Dendritic cell treated with granulocyte-macrophage colony-stimulating factor and Interleukin-4, amounts not matched to agents 40 ng/mL and 50 ng/mL, for 4 days (primary cell): ENCODE data around the gene LRCH3.
"Not testable (repeated sequence)": the region's sequence is repeated elsewhere in the genome, so short reads cannot be mapped to it uniquely, and the experiment has no call there.

Experiments
- H3K27ac Mint-ChIP-seq: one replicate; pipeline ENCODE4 v1.8.0; 2022; ENCODE audit warnings: mild to moderate bottlenecking, mixed read lengths
- H3K27me3 Mint-ChIP-seq: one replicate; pipeline ENCODE4 v1.8.0; 2022; ENCODE audit warnings: mild to moderate bottlenecking, mixed read lengths
- H3K36me3 Mint-ChIP-seq: one replicate; pipeline ENCODE4 v1.8.0; 2022; ENCODE audit warnings: low read depth, mixed read lengths
- H3K4me1 Mint-ChIP-seq: one replicate; pipeline ENCODE4 v1.8.0; 2022; ENCODE audit warnings: low read depth, mixed read lengths
- H3K4me3 Mint-ChIP-seq: one replicate; pipeline ENCODE4 v1.8.0; 2022; ENCODE audit warnings: mild to moderate bottlenecking, moderate library complexity, mixed read lengths
- H3K9me3 Mint-ChIP-seq: one replicate; pipeline ENCODE4 v1.8.0; 2022; ENCODE audit warnings: mixed read lengths
- intact Hi-C: fragments of 100-400 bp; cut with micrococcal nuclease; formaldehyde crosslinking; loops from one replicate; pipeline ENCODE4 v1.15.0; 2022

Gene LRCH3

DNA sequence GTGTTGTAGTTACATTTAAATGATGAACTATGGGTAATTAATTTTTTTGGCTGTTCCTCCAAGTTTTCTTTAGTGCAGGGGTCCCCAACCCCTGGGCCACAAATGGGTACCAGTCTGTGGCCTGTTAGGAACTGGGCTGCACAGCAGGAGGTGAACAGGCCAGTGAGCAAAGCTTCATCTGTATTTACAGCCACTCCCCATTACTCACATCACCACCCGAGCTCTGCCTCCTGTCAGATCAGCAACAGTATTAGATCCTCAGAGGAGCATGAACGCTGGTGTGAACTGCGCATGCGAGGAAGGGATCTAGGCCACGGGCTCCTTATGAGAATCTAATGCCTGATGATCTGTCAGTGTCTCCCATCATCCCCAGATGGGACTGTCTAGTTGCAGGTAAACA is 83.0 kb downstream of the LRCH3 start:
- H3K36me3 Mint-ChIP-seq = peaks cover 61% of the 10 kb centered on the region
- H3K9me3 Mint-ChIP-seq = no peaks in the 10 kb centered on the region

GRCh38 chr3:197874653-197875052 is 83.6 kb downstream of the LRCH3 start:
- Mint-ChIP-seq H3K27ac (no peak overlapping the region), H3K9me3 (no peaks in the 10 kb centered on the region), H3K4me3 (no peak overlapping the region), H3K27me3 (no peaks in the 10 kb centered on the region), H3K36me3 (peaks cover 61% of the 10 kb centered on the region), H3K4me1 (peaks cover 21% of the 10 kb centered on the region)
- intact Hi-C loops = no loop called here

More for the DNA sequence above, 83.0 kb downstream of the LRCH3 start:
- Mint-ChIP-seq H3K4me3 (no peak overlapping the region), H3K27ac (no peak overlapping the region), H3K4me1 (peaks cover 20% of the 10 kb centered on the region), H3K27me3 (no peaks in the 10 kb centered on the region)
- intact Hi-C loops = no loop called here

DNA sequence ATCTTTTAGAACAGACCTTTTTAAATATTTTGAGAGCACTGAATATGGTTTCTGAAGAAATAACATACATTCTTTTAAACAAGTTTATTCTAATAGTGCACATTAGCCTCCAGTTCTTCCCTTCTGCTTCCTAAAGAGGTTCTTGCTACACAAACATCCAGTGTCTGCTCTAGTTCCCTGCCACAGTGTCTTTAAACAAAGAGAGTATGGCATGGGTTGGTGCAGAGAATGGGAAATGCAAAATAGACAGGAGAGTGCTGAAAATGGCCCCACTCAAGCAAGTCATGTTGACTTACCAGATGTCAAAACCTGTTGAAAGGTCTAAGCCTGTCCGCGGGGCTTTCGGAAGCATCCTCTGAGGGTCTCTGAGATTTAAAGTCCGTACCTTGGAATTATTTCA is 86.8 kb downstream of the LRCH3 start:
- H3K36me3 Mint-ChIP-seq = peaks cover 47% of the 10 kb centered on the region
- H3K27me3 Mint-ChIP-seq = no peaks in the 10 kb centered on the region
- intact Hi-C loops = no loop called here
- H3K9me3 Mint-ChIP-seq = no peaks in the 10 kb centered on the region
- H3K4me1 Mint-ChIP-seq = peaks cover 46% of the 10 kb centered on the region
- H3K27ac Mint-ChIP-seq = peak overlapping the region; percentile 85
- peak overlapping the region; percentile 50 for H3K4me3 Mint-ChIP-seq

DNA sequence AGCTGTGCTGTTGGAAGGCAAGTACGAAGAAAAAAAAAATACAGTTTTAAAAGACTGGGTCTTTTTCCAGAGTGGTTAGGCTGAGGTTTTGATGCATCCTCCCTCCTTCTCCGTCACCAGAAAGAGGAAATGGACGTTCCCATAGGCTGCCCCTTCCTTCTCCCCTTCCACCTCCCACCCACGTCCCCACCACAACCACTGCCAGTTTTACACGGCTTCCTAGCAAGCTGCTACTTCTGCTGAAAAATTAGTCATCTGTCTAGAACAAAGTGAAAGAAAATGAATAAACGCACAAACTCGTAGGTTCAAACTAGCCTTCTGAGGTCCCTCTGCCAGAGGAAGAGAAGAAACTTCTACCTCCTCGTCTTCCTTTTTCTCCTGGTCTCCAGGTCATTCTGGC is 87.4 kb downstream of the LRCH3 start:
- peak overlapping the region; percentile 50 for H3K4me3 Mint-ChIP-seq
- H3K36me3 Mint-ChIP-seq = peaks cover 45% of the 10 kb centered on the region
- H3K27ac Mint-ChIP-seq = peak overlapping the region; percentile 85
- intact Hi-C loops = no loop called here
- H3K27me3 Mint-ChIP-seq = no peaks in the 10 kb centered on the region
- H3K9me3 Mint-ChIP-seq = no peaks in the 10 kb centered on the region
- peaks cover 52% of the 10 kb centered on the region for H3K4me1 Mint-ChIP-seq

DNA sequence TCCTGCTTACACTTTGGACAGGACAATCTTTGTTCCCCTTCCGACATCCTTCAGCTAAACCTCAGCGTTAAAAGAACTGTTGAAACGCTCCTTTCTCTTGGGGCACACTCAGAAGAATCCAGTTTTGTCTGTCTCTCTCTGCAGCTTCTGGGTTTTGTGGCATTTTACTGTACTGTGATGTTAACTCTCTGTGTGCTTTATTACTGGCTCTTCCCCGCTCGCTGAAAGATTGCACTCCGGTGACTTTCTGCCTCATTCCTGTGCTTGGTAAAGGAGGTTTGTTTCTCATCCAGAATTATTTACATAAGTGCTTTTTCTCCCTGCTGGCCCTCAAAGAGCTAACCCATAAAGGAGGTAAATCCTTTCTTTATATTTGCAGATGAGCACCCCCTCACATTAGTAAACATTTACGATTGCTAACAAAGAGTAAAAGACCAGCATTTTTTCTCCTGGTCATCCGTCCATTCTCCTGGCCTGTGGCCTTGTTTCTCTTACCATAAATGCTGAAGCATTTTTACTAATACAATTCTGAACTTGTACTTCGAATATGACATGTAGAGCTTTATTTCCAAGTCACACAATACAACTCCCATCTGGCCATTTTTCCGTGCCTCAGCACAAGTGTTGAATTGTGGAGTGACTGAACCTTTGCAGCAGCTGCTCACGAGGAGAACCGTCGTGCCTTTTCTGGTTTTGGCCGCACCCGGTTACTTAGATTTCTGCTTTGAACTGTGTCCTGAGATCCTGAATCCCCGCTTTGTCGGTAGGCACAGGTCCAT is 89.6 kb downstream of the LRCH3 start:
- intact Hi-C loops = loop anchor here (10.0 kb wide), 1 partner anchor 64 kb away; no protein-coding TSS in a partner anchor
- Mint-ChIP-seq H3K27ac (peak overlapping the region; percentile 85), H3K4me3 (no peak overlapping the region)

DNA sequence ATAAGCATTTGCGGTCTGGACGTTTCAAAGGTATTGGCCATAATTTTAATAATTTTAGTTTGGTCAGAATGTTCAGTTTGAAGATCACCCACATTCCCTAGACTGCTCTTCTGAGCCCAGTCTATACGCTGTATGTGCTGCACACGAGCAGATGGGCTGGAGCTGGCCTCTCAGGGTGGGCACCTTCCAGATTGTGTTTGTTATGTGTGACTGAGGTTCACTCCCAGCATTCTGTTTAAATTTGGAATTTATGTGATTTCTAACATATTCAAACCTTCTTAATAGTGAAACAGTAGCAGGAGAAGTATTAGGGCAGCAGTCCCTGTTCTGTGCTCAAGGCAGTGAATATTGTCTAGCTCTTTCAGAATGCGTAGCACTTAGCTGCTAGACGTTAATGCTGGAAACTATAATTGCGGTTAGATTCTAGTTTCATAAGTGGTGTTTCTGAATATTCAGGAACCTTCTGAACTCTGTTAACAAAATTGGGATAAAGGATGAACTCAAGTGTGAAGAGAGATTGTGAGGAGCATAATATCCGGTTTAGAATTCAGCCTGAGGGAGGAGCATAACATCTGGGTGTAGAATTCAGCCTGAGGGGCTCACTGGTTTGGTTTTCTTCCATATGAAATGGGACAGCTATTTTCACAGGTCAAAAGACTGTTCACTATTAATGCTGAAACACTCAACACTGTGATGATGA is 90.4 kb downstream of the LRCH3 start:
- no peaks in the 10 kb centered on the region for H3K27me3 Mint-ChIP-seq
- H3K9me3 Mint-ChIP-seq = no peaks in the 10 kb centered on the region
- H3K27ac Mint-ChIP-seq = peak overlapping the region; percentile 85
- peaks cover 54% of the 10 kb centered on the region for H3K36me3 Mint-ChIP-seq
- intact Hi-C loops = loop anchor here (10.0 kb wide), 1 partner anchor 63 kb away; no protein-coding TSS in a partner anchor
- peaks cover 49% of the 10 kb centered on the region for H3K4me1 Mint-ChIP-seq
- H3K4me3 Mint-ChIP-seq = no peak overlapping the region

More for the DNA sequence above, 89.6 kb downstream of the LRCH3 start:
- H3K9me3 Mint-ChIP-seq = no peaks in the 10 kb centered on the region
- peaks cover 49% of the 10 kb centered on the region for H3K4me1 Mint-ChIP-seq
- H3K27me3 Mint-ChIP-seq = no peaks in the 10 kb centered on the region
- peaks cover 47% of the 10 kb centered on the region for H3K36me3 Mint-ChIP-seq

GRCh38 chr3:197881970-197882338 is 90.9 kb downstream of the LRCH3 start:
- Mint-ChIP-seq H3K27me3 (no peaks in the 10 kb centered on the region), H3K27ac (peak overlapping the region; percentile 85), H3K36me3 (peaks cover 57% of the 10 kb centered on the region), H3K4me1 (peaks cover 49% of the 10 kb centered on the region), H3K4me3 (no peak overlapping the region), H3K9me3 (no peaks in the 10 kb centered on the region)
- intact Hi-C loops = loop anchor here (10.0 kb wide), 1 partner anchor 63 kb away; no protein-coding TSS in a partner anchor

DNA sequence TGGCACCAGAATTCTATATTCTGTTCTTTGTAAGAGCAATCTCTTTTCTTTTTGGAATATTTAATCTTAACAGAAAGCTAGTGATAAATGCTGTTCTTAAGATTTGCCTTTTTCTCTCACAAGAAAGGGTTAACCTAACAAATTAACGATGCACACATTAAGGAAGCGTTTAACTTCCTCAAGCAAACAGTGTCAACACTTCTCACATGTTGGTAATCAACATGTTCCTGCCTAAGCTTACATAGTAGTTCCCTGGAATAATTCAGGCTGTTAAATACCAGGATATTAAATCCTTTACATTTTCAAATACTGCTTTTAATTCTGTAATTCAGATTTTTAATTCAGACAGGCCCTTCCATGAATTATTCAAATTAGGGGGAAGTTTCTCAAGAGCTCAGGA is 91.5 kb downstream of the LRCH3 start:
- Mint-ChIP-seq H3K4me3 (no peak overlapping the region), H3K4me1 (peaks cover 45% of the 10 kb centered on the region), H3K36me3 (peaks cover 52% of the 10 kb centered on the region), H3K27me3 (no peaks in the 10 kb centered on the region), H3K27ac (peak overlapping the region; percentile 61), H3K9me3 (no peaks in the 10 kb centered on the region)
- intact Hi-C loops = loop anchor here (10.0 kb wide), 1 partner anchor 62 kb away; no protein-coding TSS in a partner anchor

DNA sequence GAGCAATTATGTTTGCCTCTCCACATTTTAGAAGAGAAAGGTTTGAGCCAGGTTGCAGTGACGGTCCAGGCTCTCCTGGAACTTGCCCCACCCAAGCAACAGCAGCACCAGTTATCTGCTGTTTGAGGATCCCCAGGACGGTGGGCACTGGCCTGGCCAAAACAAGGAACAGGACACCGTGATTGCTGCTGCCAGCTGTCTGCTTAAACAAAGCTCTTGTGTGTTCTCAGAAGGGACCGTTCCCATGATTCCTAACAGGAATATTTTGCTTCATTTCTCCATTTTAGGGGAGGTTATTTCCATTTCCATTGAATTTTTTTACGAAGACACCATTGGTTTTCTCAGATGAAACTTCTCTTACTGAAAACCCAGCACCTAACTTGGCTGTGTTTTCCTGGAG is 92.5 kb downstream of the LRCH3 start:
- Mint-ChIP-seq H3K9me3 (no peaks in the 10 kb centered on the region), H3K27ac (peak overlapping the region; percentile 61), H3K36me3 (peaks cover 55% of the 10 kb centered on the region), H3K4me3 (no peak overlapping the region), H3K4me1 (peaks cover 39% of the 10 kb centered on the region), H3K27me3 (no peaks in the 10 kb centered on the region)
- intact Hi-C loops = loop anchor here (10.0 kb wide), 1 partner anchor 61 kb away; no protein-coding TSS in a partner anchor

DNA sequence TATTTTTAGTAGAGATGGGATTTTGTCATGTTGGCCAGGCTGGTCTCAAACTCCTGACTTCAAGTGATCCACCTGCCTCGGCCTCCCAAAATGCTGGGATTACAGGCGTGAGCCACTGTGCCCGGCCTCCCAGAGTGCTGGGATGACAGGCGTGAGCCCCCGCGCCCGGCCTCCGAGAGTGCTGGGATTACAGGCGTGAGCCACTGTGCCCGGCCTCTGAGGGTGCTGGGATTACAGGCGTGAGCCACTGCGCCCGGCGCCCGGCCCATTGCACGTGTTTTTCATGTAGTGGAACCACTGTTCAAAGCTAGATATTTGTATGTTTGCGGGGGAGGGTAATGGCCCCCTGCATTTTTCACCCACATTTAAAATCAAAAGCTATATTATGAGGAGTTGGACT is 93.3 kb downstream of the LRCH3 start:
- Mint-ChIP-seq H3K4me1 (peaks cover 39% of the 10 kb centered on the region), H3K36me3 (peaks cover 63% of the 10 kb centered on the region), H3K27ac (peak overlapping the region; percentile 61)
- intact Hi-C loops = loop anchor here (10.0 kb wide), 1 partner anchor 60 kb away; no protein-coding TSS in a partner anchor
- not testable (repeated sequence) for H3K4me3 Mint-ChIP-seq, H3K9me3 Mint-ChIP-seq, H3K27me3 Mint-ChIP-seq

- H3K27me3 Mint-ChIP-seq, H3K4me3 Mint-ChIP-seq, H3K9me3 Mint-ChIP-seq, H3K27ac Mint-ChIP-seq: not testable (repeated sequence)
- Mint-ChIP-seq H3K36me3 (peaks cover 66% of the 10 kb centered on the region), H3K4me1 (peaks cover 24% of the 10 kb centered on the region)
- intact Hi-C loops = loop anchor here (10.0 kb wide), 1 partner anchor 59 kb away; no protein-coding TSS in a partner anchor
Observed at GRCh38 chr3:197886052-197886451, 95.0 kb downstream of the LRCH3 start.

DNA sequence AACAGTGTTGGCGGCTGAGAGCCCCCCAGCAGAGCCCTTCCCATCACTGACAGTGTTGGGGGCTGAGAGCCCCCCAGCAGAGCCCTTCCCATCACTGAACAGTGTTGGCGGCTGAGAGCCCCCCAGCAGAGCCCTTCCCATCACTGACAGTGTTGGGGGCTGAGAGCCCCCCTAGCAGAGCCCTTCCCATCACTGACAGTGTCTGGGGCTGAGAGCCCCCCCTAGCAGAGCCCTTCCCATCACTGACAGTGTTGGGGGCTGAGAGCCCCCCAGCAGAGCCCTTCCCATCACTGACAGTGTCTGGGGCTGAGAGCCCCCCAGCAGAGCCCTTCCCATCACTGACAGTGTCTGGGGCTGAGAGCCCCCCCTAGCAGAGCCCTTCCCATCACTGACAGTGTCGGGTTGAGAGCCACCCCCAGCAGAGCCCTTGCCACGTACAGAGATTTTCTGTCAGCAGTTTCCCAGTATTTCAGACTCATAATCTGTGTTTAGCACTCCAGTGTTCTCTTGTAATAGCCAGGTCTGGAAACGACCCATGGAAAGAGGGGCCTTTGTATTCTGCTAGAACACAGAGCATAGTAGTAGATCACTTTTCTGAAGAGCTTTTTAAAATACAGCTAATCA is 96.5 kb downstream of the LRCH3 start:
- H3K4me1 Mint-ChIP-seq = peaks cover 13% of the 10 kb centered on the region
- H3K4me3 Mint-ChIP-seq, H3K9me3 Mint-ChIP-seq, H3K27me3 Mint-ChIP-seq, H3K27ac Mint-ChIP-seq: not testable (repeated sequence)
- intact Hi-C loops = loop anchor here (10.0 kb wide), 1 partner anchor 57 kb away; no protein-coding TSS in a partner anchor
- peaks cover 60% of the 10 kb centered on the region for H3K36me3 Mint-ChIP-seq

DNA sequence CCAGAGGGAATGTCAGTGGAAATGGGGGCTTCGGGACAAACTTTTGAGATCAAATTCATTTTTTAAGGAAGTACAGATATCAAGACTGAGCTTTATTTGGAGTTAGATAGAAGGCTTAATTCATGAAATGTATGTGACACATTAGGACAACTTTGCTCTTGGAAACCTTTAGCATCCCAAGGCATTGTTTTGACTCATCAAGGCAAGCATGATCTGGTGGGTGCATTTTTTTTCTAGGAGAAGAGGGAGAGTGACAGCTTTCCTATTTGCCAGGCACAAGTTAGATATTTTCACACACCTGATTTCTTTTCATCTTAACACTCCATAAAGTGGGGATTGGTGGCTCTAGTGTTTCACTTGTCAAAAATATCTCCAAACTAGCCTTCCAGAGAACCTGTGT is 97.5 kb downstream of the LRCH3 start:
- Mint-ChIP-seq H3K27ac (no peak overlapping the region), H3K9me3 (no peaks in the 10 kb centered on the region), H3K4me3 (no peak overlapping the region), H3K36me3 (peaks cover 58% of the 10 kb centered on the region), H3K27me3 (no peaks in the 10 kb centered on the region), H3K4me1 (peaks cover 6% of the 10 kb centered on the region)
- intact Hi-C loops = loop anchor here (10.0 kb wide), 1 partner anchor 56 kb away; no protein-coding TSS in a partner anchor
